Endothelial cell of umbilical vein (primary cell): ENCODE results near the gene SQSTM1.

Experiments used
- CTCF ChIP-seq, 2 donors: IDR thresholded peaks; 1 replicate in 1 of 2; 2 replicates in 1 of 2; pipeline ENCODE4 v1.5.1; 2011; ENCODE audit warnings: low read length in 2 of 2, mild to moderate bottlenecking in 2 of 2, moderate library complexity in 2 of 2, control low read depth in 1 of 2, inconsistent platforms in 1 of 2, low read depth in 1 of 2; ENCODE audit not compliant: insufficient read depth in 1 of 2; ENCODE audit errors: extremely low read depth in 1 of 2
- MAX ChIP-seq: IDR thresholded peaks from 2 replicates; pipeline ENCODE4 v1.6.1; 2011; ENCODE audit not compliant: insufficient read depth, insufficient read length
- POLR2A ChIP-seq: IDR thresholded peaks from 2 replicates; pipeline ENCODE4 v1.6.1; 2012; ENCODE audit warnings: low read depth, mild to moderate bottlenecking, control low read depth, low read length

- TF ChIP-seq POLR2A (no peak), CTCF (IDR thresholded peaks at IDR 0.05; ENCODE audit: extremely low read depth in 1 of 2, insufficient read depth in 1 of 2, low read depth in 1 of 2, low read length in 2 of 2) (no peak), MAX (no peak)
Observed at GRCh38 chr5:179862891-179863290, 42.2 kb downstream of the SQSTM1 start.
